Measurements from ENCODE around the gene NWD2.

The NWD2 gene

DNA sequence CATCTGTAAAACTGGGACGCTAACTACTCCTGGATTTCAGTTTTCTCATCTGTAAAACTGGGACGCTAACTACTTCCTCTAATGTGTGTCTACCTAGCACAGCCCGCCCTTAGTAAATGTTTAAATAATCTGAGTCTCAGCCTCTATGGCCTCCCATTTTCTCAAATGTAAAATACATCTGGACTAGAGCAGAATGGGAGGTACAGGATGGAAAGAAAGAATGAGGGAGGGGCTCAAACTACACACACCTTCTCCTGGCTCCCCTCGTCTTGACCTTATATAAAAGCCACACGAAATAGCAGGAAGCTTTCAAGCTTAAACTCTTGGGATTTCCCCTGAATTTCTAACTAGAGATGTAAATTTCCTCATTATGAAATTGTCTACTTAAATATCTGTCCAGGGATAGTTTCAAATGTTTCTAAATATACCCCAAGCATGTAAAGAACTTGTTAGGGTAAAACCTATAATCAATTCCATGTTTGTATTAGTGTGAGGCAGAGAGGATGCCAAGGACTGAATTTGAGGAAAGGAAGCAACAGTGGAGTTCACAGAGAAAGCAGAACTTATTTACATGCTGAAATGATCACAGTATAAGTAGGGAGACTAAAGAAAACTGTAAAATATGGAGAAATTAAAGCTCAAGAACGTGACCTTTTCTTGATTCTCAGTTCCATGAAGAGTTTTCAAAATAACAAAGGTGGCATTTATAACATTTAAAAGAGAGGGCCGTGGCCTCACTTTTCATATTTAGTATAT lies 220.0 kb downstream of the NWD2 start:
- Histone ChIP-seq H3K27me3 (ENCODE audit: control insufficient read depth, insufficient read depth, low read length) (no peaks in the 10 kb centered on the region), H3K4me3 (ENCODE audit: low read depth, low read length) (no peak overlapping the region), H3K9ac (ENCODE audit: low read depth, low read length) (no peak overlapping the region), H3K36me3 (ENCODE audit: control insufficient read depth, insufficient read depth, low read length) (no peaks in the 10 kb centered on the region), H3K4me1 (ENCODE audit: control insufficient read depth, insufficient read depth, low read length) (peaks cover 2% of the 10 kb centered on the region), H3K9me3 (ENCODE audit: control insufficient read depth, insufficient read depth, low read length) (no peaks in the 10 kb centered on the region)

GRCh38 chr4:37465296-37465695 lies 220.8 kb downstream of the NWD2 start:
- H3K36me3 ChIP-seq (ENCODE audit: control insufficient read depth, insufficient read depth, low read length) = no peaks in the 10 kb centered on the region
- no peak overlapping the region for H3K9ac ChIP-seq (ENCODE audit: low read depth, low read length)
- peaks cover 2% of the 10 kb centered on the region for H3K4me1 ChIP-seq (ENCODE audit: control insufficient read depth, insufficient read depth, low read length)
- no peaks in the 10 kb centered on the region for H3K9me3 ChIP-seq (ENCODE audit: control insufficient read depth, insufficient read depth, low read length)
- H3K4me3 ChIP-seq (ENCODE audit: low read depth, low read length) = no peak overlapping the region
- no peaks in the 10 kb centered on the region for H3K27me3 ChIP-seq (ENCODE audit: control insufficient read depth, insufficient read depth, low read length)

- H3K9ac ChIP-seq (ENCODE audit: low read depth, low read length) = no peak overlapping the region
- no peaks in the 10 kb centered on the region for H3K36me3 ChIP-seq (ENCODE audit: control insufficient read depth, insufficient read depth, low read length)
- H3K9me3 ChIP-seq (ENCODE audit: control insufficient read depth, insufficient read depth, low read length) = no peaks in the 10 kb centered on the region
- H3K4me1 ChIP-seq (ENCODE audit: control insufficient read depth, insufficient read depth, low read length) = peaks cover 2% of the 10 kb centered on the region
- H3K4me3 ChIP-seq (ENCODE audit: low read depth, low read length) = no peak overlapping the region
- H3K27me3 ChIP-seq (ENCODE audit: control insufficient read depth, insufficient read depth, low read length) = no peaks in the 10 kb centered on the region
Observed at GRCh38 chr4:37465845-37466244, 221.3 kb downstream of the NWD2 start.

DNA sequence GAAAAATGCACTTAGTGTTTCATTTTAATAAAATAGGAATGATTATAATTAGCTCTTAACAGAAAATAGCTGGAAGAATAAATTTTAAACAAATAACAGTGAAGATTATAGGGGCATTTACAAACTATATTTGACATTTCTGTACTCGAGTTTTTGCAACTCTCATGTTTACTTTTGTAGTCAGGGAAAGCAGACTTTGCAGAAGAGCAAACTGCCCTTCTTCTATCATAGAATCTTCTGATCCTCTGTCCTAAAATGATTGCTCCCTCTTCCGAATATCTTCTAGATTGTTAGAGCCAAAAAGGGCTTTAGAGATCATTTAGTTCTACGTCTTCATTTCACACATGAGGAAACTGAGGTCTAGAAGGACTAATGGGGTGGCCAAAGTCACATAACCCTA lies 222.7 kb downstream of the NWD2 start:
- Histone ChIP-seq H3K4me3 (ENCODE audit: low read depth, low read length) (no peak overlapping the region), H3K9ac (ENCODE audit: low read depth, low read length) (no peak overlapping the region), H3K4me1 (ENCODE audit: control insufficient read depth, insufficient read depth, low read length) (peaks cover 2% of the 10 kb centered on the region), H3K27me3 (ENCODE audit: control insufficient read depth, insufficient read depth, low read length) (no peaks in the 10 kb centered on the region), H3K36me3 (ENCODE audit: control insufficient read depth, insufficient read depth, low read length) (no peaks in the 10 kb centered on the region), H3K9me3 (ENCODE audit: control insufficient read depth, insufficient read depth, low read length) (no peaks in the 10 kb centered on the region)

- H3K9ac ChIP-seq (ENCODE audit: low read depth, low read length) = no peak overlapping the region
- H3K27me3 ChIP-seq (ENCODE audit: control insufficient read depth, insufficient read depth, low read length) = no peaks in the 10 kb centered on the region
- H3K4me1 ChIP-seq (ENCODE audit: control insufficient read depth, insufficient read depth, low read length) = peaks cover 2% of the 10 kb centered on the region
- H3K36me3 ChIP-seq (ENCODE audit: control insufficient read depth, insufficient read depth, low read length) = no peaks in the 10 kb centered on the region
- no peaks in the 10 kb centered on the region for H3K9me3 ChIP-seq (ENCODE audit: control insufficient read depth, insufficient read depth, low read length)
- no peak overlapping the region for H3K4me3 ChIP-seq (ENCODE audit: low read depth, low read length)
Observed at GRCh38 chr4:37467824-37468223, 223.3 kb downstream of the NWD2 start.

DNA sequence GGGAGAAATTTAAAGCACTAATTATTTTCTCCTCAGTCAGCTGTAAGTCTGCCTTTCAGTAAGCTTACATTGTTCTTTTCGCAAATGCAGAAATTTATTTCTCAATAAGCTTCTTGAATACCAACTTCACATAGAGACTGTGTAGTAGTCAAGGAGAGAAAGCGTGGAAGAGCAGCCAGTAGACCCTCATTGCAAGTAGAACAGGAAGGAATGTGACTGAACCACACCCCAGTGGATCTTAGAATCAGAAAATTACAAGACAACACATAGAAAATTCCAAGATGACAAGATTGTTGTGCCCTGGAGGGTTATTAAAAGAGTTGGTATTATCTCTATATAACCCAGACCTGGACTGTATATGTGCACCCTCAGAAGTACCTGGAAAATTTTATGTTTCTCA lies 224.7 kb downstream of the NWD2 start:
- Histone ChIP-seq H3K27me3 (ENCODE audit: control insufficient read depth, insufficient read depth, low read length) (no peaks in the 10 kb centered on the region), H3K9ac (ENCODE audit: low read depth, low read length) (no peak overlapping the region), H3K4me1 (ENCODE audit: control insufficient read depth, insufficient read depth, low read length) (peaks cover 2% of the 10 kb centered on the region), H3K4me3 (ENCODE audit: low read depth, low read length) (no peak overlapping the region), H3K9me3 (ENCODE audit: control insufficient read depth, insufficient read depth, low read length) (no peaks in the 10 kb centered on the region), H3K36me3 (ENCODE audit: control insufficient read depth, insufficient read depth, low read length) (no peaks in the 10 kb centered on the region)

- Histone ChIP-seq H3K36me3 (ENCODE audit: control insufficient read depth, insufficient read depth, low read length) (no peaks in the 10 kb centered on the region), H3K27me3 (ENCODE audit: control insufficient read depth, insufficient read depth, low read length) (no peaks in the 10 kb centered on the region), H3K4me1 (ENCODE audit: control insufficient read depth, insufficient read depth, low read length) (no peaks in the 10 kb centered on the region), H3K4me3 (ENCODE audit: low read depth, low read length) (no peak overlapping the region), H3K9me3 (ENCODE audit: control insufficient read depth, insufficient read depth, low read length) (no peaks in the 10 kb centered on the region), H3K9ac (ENCODE audit: low read depth, low read length) (no peak overlapping the region)
Observed at GRCh38 chr4:37470245-37470644, 225.7 kb downstream of the NWD2 start.

DNA sequence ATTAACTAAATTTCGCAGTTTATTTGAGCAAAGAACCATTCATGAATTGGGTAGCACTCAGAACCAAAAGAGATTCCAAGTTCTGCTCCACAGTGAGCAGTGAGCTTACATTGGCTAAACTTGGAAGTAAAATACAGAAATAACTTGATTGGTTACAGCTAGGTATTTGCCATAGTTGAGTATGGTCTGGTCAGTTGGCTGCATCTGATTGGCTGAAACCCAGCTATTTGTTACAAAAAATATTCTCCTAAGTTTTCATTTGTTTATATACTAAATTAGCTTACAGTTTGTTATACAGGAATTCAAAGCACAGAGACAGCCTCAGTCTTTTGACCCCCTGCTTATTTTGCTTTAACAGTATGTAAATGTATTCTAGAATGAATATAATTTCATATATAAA lies 226.6 kb downstream of the NWD2 start:
- Histone ChIP-seq H3K27me3 (ENCODE audit: control insufficient read depth, insufficient read depth, low read length) (no peaks in the 10 kb centered on the region), H3K9me3 (ENCODE audit: control insufficient read depth, insufficient read depth, low read length) (no peaks in the 10 kb centered on the region), H3K4me3 (ENCODE audit: low read depth, low read length) (no peak overlapping the region), H3K9ac (ENCODE audit: low read depth, low read length) (no peak overlapping the region), H3K4me1 (ENCODE audit: control insufficient read depth, insufficient read depth, low read length) (no peaks in the 10 kb centered on the region), H3K36me3 (ENCODE audit: control insufficient read depth, insufficient read depth, low read length) (no peaks in the 10 kb centered on the region)

- no peak overlapping the region for H3K4me3 ChIP-seq (ENCODE audit: low read depth, low read length)
- no peaks in the 10 kb centered on the region for H3K9me3 ChIP-seq (ENCODE audit: control insufficient read depth, insufficient read depth, low read length)
- no peaks in the 10 kb centered on the region for H3K36me3 ChIP-seq (ENCODE audit: control insufficient read depth, insufficient read depth, low read length)
- H3K4me1 ChIP-seq (ENCODE audit: control insufficient read depth, insufficient read depth, low read length) = no peaks in the 10 kb centered on the region
- H3K9ac ChIP-seq (ENCODE audit: low read depth, low read length) = no peak overlapping the region
- H3K27me3 ChIP-seq (ENCODE audit: control insufficient read depth, insufficient read depth, low read length) = no peaks in the 10 kb centered on the region
Observed at GRCh38 chr4:37471971-37472370, 227.4 kb downstream of the NWD2 start.

- no peaks in the 10 kb centered on the region for H3K27me3 ChIP-seq (ENCODE audit: control insufficient read depth, insufficient read depth, low read length)
- no peak overlapping the region for H3K9ac ChIP-seq (ENCODE audit: low read depth, low read length)
- no peaks in the 10 kb centered on the region for H3K9me3 ChIP-seq (ENCODE audit: control insufficient read depth, insufficient read depth, low read length)
- H3K4me3 ChIP-seq (ENCODE audit: low read depth, low read length) = no peak overlapping the region
- H3K36me3 ChIP-seq (ENCODE audit: control insufficient read depth, insufficient read depth, low read length) = no peaks in the 10 kb centered on the region
- no peaks in the 10 kb centered on the region for H3K4me1 ChIP-seq (ENCODE audit: control insufficient read depth, insufficient read depth, low read length)
Observed at GRCh38 chr4:37473807-37474206, 229.3 kb downstream of the NWD2 start.

DNA sequence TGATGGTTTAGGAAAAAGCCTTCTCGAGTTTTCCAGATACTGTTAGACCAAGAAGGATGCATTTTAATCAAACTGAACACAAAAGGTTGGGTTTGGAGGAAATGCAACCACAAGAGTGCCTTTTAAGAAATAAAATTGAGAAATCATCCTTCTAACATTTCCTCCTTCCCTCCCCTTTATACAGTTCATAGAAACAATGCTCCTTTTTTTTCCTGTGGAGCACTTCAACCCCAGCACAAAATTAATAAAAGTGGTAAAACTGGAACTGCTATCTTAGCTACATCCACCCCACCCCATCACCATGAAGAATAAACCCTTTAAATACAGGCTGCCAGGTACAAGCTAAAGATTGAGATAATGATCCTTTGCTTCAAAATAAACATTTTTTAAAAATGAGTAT lies 230.5 kb downstream of the NWD2 start:
- H3K4me3 ChIP-seq (ENCODE audit: low read depth, low read length) = no peak overlapping the region
- H3K36me3 ChIP-seq (ENCODE audit: control insufficient read depth, insufficient read depth, low read length) = no peaks in the 10 kb centered on the region
- no peaks in the 10 kb centered on the region for H3K4me1 ChIP-seq (ENCODE audit: control insufficient read depth, insufficient read depth, low read length)
- no peaks in the 10 kb centered on the region for H3K9me3 ChIP-seq (ENCODE audit: control insufficient read depth, insufficient read depth, low read length)
- H3K27me3 ChIP-seq (ENCODE audit: control insufficient read depth, insufficient read depth, low read length) = no peaks in the 10 kb centered on the region
- no peak overlapping the region for H3K9ac ChIP-seq (ENCODE audit: low read depth, low read length)

DNA sequence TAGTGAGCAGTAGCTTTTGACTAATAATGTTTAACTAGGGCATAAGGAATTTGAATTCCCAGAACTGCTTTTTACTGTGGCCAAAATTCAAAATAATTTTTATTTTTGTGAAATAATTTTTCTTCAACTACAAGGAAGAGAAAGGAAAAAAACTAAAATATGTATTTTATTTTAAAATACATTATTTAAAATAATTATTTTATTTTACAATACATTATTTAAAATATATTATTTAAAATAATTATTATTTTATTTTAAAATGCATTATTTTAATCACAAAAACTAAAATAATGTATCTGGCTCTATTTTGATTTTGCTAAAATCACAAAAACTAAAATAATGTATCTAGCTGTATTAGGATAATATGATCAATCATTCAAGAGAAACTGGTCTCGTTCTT lies 231.2 kb downstream of the NWD2 start:
- no peaks in the 10 kb centered on the region for H3K4me1 ChIP-seq (ENCODE audit: control insufficient read depth, insufficient read depth, low read length)
- H3K9ac ChIP-seq (ENCODE audit: low read depth, low read length) = no peak overlapping the region
- H3K9me3 ChIP-seq (ENCODE audit: control insufficient read depth, insufficient read depth, low read length) = no peaks in the 10 kb centered on the region
- no peaks in the 10 kb centered on the region for H3K27me3 ChIP-seq (ENCODE audit: control insufficient read depth, insufficient read depth, low read length)
- H3K4me3 ChIP-seq (ENCODE audit: low read depth, low read length) = no peak overlapping the region
- no peaks in the 10 kb centered on the region for H3K36me3 ChIP-seq (ENCODE audit: control insufficient read depth, insufficient read depth, low read length)

Measured in iPS-15b (cell line).